Caco-2 (cell line): Measurements from ENCODE around the gene GTF3C4. TPM values are rescaled to one million over a fixed set of nuclear protein-coding genes. Genes with fewer than 3 reads are reported as not detected.

Experiments
- BruUV-seq: library from RNA; stranded (reverse); fragments of 400-500 nt; replicated peaks from 2 replicates; lab custom pipeline; 2021; lab: Mats Ljungman, UMichigan
- CTCF ChIA-PET: fragments of 300-600 bp; sonication (Branson Sonifier 250); formaldehyde crosslinking; loops from one replicate; lab custom pipeline; 2022; ENCODE audit warnings: antibody characterized with exemption; lab: Charles Lee
- POLR2A ChIA-PET: fragments of 300-600 bp; sonication (Branson Sonifier 250); formaldehyde crosslinking; loops from one replicate; lab custom pipeline; 2022; ENCODE audit warnings: antibody characterized with exemption; lab: Charles Lee
- DNase-seq, 2 experiments: peaks; one replicate each; pipeline versions ENCODE4 v3.0.0 to v3.0.0-alpha.2; 2020 to 2022
- H3K27me3 ChIP-seq: replicated peaks from 2 replicates; pipeline ENCODE4 v1.6.0; 2011; ENCODE audit warnings: low read length; ENCODE audit not compliant: control insufficient read depth, insufficient read depth
- H3K36me3 ChIP-seq: 2 replicates; pipeline ENCODE4 v1.5.1; 2011; ENCODE audit warnings: low read length; ENCODE audit not compliant: control insufficient read depth, insufficient read depth
- H3K4me1 ChIP-seq: fragments of 250-450 bp; sonication (Bioruptor Pico); 2 replicates; pipeline ENCODE4 v1.5.1; 2020; ENCODE audit warnings: mild to moderate bottlenecking
- H3K4me3 ChIP-seq: 2 replicates; pipeline ENCODE4 v1.5.1; 2011; ENCODE audit warnings: low read depth, mild to moderate bottlenecking, control low read depth, low read length
- H3K9me3 ChIP-seq: fragments of 250-450 bp; sonication (Bioruptor Pico); 2 replicates; pipeline ENCODE4 v1.5.1; 2020; ENCODE audit warnings: mild to moderate bottlenecking, moderate library complexity
- H3K27ac Mint-ChIP-seq: one replicate; pipeline ENCODE4 v1.8.0; 2022; ENCODE audit warnings: mixed read lengths; ENCODE audit not compliant: unreplicated experiment
- H3K27me3 Mint-ChIP-seq: one replicate; pipeline ENCODE4 v1.8.0; 2022; ENCODE audit warnings: mixed read lengths; ENCODE audit not compliant: insufficient read depth, unreplicated experiment
- H3K36me3 Mint-ChIP-seq: one replicate; pipeline ENCODE4 v1.8.0; 2022; ENCODE audit warnings: mild to moderate bottlenecking, mixed read lengths; ENCODE audit not compliant: insufficient read depth, unreplicated experiment
- H3K4me1 Mint-ChIP-seq: one replicate; pipeline ENCODE4 v1.8.0; 2022; ENCODE audit warnings: low read depth, mixed read lengths; ENCODE audit not compliant: unreplicated experiment
- H3K4me3 Mint-ChIP-seq: one replicate; pipeline ENCODE4 v1.8.0; 2022; ENCODE audit warnings: mild to moderate bottlenecking, moderate library complexity, mixed read lengths; ENCODE audit not compliant: unreplicated experiment
- H3K9me3 Mint-ChIP-seq: one replicate; pipeline ENCODE4 v1.8.0; 2022; ENCODE audit warnings: mixed read lengths; ENCODE audit not compliant: unreplicated experiment
- intact Hi-C: fragments of 100-400 bp; cut with micrococcal nuclease; formaldehyde crosslinking; loops from one replicate; pipeline ENCODE4 v1.10.0; 2022; ENCODE audit not compliant: unreplicated experiment
- total RNA-seq: library from RNA; stranded (reverse); gene quantifications from 2 replicates; pipeline ENCODE4 v1.2.3, GENCODE V29; 2022
- TF ChIP-seq, protein P1 (sequence below), 2 experiments: fragments of 200-600 bp in 1 of 2; IDR thresholded peaks; 1 replicate in 1 of 2; 2 replicates in 1 of 2; pipeline versions ENCODE4 v1.5.1 to v1.8.0; 2011 to 2022; ENCODE audit warnings: antibody characterized with exemption in 1 of 2, control low read depth in 1 of 2, inconsistent platforms in 1 of 2, low read depth in 1 of 2, low read length in 1 of 2, mild to moderate bottlenecking in 1 of 2, moderate library complexity in 1 of 2; ENCODE audit not compliant: insufficient read depth in 1 of 2, severe bottlenecking in 1 of 2, unreplicated experiment in 1 of 2

Gene GTF3C4
- total RNA-seq, 1 experiment from 2014 or later, result 23.6 TPM

DNA sequence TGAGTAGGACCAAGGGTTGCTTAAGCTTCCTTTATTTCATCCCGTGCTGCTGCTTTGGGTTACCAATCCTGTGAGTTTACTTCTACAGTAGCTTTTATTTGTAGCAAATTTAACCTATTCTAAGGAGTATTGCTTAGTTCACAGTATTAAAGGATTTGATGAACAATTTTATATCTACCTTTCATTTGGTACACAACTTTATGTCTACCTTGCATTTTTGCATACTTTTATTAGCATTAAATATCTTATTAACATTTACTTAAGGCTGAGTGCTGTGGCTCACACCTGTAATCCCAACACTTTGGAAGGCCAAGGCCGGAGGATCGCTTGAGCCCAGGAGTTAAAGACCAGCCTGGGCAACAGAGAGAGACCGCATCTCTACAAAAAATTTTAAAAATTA is 4.2 kb downstream of the GTF3C4 start:
- intact Hi-C loops, result no loop called here
- DNase-seq, result no peak
- Mint-ChIP-seq H3K27ac (no peak overlapping the region), H3K9me3 (no peaks in the 10 kb centered on the region), H3K27me3 (no peaks in the 10 kb centered on the region), H3K4me3 (no peak overlapping the region), H3K4me1 (peaks cover 17% of the 10 kb centered on the region), H3K36me3 (peaks cover 42% of the 10 kb centered on the region)
- Histone ChIP-seq H3K4me3 (no peak overlapping the region), H3K36me3 (peaks cover 2% of the 10 kb centered on the region), H3K27me3 (no peaks in the 10 kb centered on the region), H3K9me3 (no peaks in the 10 kb centered on the region), H3K4me1 (peaks cover 9% of the 10 kb centered on the region; the same call in 1 of the 2 replicates)
- ChIA-PET CTCF (no interaction called here), POLR2A (no interaction called here)
- no TSS peak for BruUV-seq
- TF ChIP-seq, protein P1, sequence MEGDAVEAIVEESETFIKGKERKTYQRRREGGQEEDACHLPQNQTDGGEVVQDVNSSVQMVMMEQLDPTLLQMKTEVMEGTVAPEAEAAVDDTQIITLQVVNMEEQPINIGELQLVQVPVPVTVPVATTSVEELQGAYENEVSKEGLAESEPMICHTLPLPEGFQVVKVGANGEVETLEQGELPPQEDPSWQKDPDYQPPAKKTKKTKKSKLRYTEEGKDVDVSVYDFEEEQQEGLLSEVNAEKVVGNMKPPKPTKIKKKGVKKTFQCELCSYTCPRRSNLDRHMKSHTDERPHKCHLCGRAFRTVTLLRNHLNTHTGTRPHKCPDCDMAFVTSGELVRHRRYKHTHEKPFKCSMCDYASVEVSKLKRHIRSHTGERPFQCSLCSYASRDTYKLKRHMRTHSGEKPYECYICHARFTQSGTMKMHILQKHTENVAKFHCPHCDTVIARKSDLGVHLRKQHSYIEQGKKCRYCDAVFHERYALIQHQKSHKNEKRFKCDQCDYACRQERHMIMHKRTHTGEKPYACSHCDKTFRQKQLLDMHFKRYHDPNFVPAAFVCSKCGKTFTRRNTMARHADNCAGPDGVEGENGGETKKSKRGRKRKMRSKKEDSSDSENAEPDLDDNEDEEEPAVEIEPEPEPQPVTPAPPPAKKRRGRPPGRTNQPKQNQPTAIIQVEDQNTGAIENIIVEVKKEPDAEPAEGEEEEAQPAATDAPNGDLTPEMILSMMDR (IDR thresholded peaks at IDR 0.05; ENCODE audit: insufficient read depth in 1 of 2, low read depth in 1 of 2, low read length in 1 of 2, severe bottlenecking in 1 of 2, unreplicated experiment in 1 of 2), result no peak

DNA sequence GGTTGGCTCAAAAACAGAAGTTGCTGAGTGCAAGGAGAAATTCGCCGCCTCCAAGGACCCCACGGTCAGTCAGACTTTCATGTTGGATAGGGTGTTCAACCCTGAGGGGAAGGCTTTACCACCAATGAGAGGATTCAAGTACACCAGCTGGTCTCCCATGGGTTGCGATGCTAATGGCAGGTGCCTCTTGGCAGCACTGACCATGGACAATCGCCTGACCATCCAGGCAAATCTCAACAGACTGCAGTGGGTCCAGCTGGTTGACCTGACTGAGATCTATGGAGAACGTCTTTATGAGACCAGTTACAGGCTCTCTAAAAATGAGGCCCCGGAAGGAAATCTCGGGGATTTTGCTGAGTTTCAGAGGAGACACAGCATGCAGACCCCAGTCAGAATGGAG is 7.7 kb downstream of the GTF3C4 start:
- DNase-seq, result no peak
- H3K27me3 ChIP-seq, result no peaks in the 10 kb centered on the region
- H3K36me3 ChIP-seq, result peaks cover 2% of the 10 kb centered on the region
- H3K27ac Mint-ChIP-seq, result no peak overlapping the region
- BruUV-seq, result no TSS peak
- H3K4me1 Mint-ChIP-seq, result peaks cover 6% of the 10 kb centered on the region
- H3K4me3 Mint-ChIP-seq, result no peak overlapping the region
- no peak overlapping the region for H3K4me3 ChIP-seq
- H3K9me3 Mint-ChIP-seq, result no peaks in the 10 kb centered on the region
- no peaks in the 10 kb centered on the region for H3K27me3 Mint-ChIP-seq
- peaks cover 48% of the 10 kb centered on the region for H3K36me3 Mint-ChIP-seq
- POLR2A ChIA-PET, result no interaction called here
- H3K4me1 ChIP-seq, result no peaks in the 10 kb centered on the region
- TF ChIP-seq, protein P1 (IDR thresholded peaks at IDR 0.05; ENCODE audit: insufficient read depth in 1 of 2, low read depth in 1 of 2, low read length in 1 of 2, severe bottlenecking in 1 of 2, unreplicated experiment in 1 of 2), result no peak
- H3K9me3 ChIP-seq, result no peaks in the 10 kb centered on the region
- CTCF ChIA-PET, result no interaction called here
- intact Hi-C loops, result no loop called here

DNA sequence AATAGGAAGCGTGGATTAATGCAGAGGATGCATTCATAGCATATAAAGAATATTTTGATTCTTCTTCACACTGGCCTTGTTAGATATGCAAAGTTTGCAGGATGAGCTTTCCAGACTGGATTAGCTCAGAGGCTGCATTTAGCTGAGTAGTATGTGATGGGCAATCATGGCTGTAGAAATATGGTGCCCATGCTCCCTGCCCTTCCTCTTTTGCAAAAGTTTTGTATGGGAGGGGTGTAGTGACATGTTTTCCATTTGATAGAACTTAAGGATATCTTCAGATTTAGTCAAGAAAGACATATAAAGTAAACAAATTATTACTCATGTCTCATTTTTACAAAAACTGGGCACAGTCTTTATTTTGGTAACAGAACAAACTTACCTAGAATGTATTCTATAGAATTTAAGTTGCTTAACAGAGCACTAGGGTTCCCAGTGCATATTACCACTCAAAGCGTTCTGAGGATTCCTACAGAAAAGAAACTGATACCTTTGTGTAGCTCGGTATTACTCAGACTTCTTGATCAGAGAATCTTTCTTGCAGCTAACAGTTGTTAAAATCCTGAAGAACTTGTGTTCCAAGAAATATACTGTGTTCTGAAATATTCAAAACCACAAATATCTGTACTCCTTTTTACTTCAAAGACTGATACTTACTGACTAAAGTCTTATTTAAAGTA is 9.8 kb downstream of the GTF3C4 start:
- Histone ChIP-seq H3K27me3 (no peaks in the 10 kb centered on the region), H3K36me3 (peaks cover 2% of the 10 kb centered on the region), H3K9me3 (no peaks in the 10 kb centered on the region), H3K4me1 (no peaks in the 10 kb centered on the region), H3K4me3 (no peak overlapping the region)
- Mint-ChIP-seq H3K36me3 (peaks cover 68% of the 10 kb centered on the region), H3K4me3 (no peak overlapping the region), H3K4me1 (no peaks in the 10 kb centered on the region), H3K27me3 (no peaks in the 10 kb centered on the region), H3K27ac (no peak overlapping the region), H3K9me3 (no peaks in the 10 kb centered on the region)
- BruUV-seq, result no TSS peak
- ChIA-PET POLR2A (interaction anchor here (0.6 to 0.7 kb wide), 2 partner anchors 147 to 184 kb away, joined by 3 to 4 read pairs; no protein-coding TSS in a partner anchor), CTCF (no interaction called here)
- intact Hi-C loops, result no loop called here
- no peak for DNase-seq
- TF ChIP-seq, protein P1 (IDR thresholded peaks at IDR 0.05; ENCODE audit: insufficient read depth in 1 of 2, low read depth in 1 of 2, low read length in 1 of 2, severe bottlenecking in 1 of 2, unreplicated experiment in 1 of 2), result no peak
